Fibroblast of the aortic adventitia (primary cell): ENCODE data around the gene FOXN3. TPM values are rescaled to one million over a fixed set of nuclear protein-coding genes. Genes with fewer than 3 reads are reported as not detected.

Experiments used
- DNase-seq: peaks from one replicate; pipeline ENCODE4 v3.0.0-alpha.2; 2010; ENCODE audit warnings: low read depth
- H3K4me3 ChIP-seq: 2 replicates; pipeline ENCODE4 v1.5.1; 2011; ENCODE audit warnings: low read depth, mild to moderate bottlenecking, control low read depth, low read length, moderate library complexity
- total RNA-seq: library from RNA; depleted of rRNA; stranded (reverse); fragments of >200 nt; gene quantifications from 2 replicates; pipeline ENCODE4 v1.2.3, GENCODE V29; 2012; ENCODE audit warnings: low replicate concordance
- TF ChIP-seq, protein P1 (sequence below): IDR thresholded peaks from 2 replicates; pipeline ENCODE4 v1.5.1; 2011; ENCODE audit warnings: mild to moderate bottlenecking, low read length, control low read depth, inconsistent platforms; ENCODE audit not compliant: insufficient read depth

Gene FOXN3
- total RNA-seq, 1 donor, result 35.3 TPM

DNA sequence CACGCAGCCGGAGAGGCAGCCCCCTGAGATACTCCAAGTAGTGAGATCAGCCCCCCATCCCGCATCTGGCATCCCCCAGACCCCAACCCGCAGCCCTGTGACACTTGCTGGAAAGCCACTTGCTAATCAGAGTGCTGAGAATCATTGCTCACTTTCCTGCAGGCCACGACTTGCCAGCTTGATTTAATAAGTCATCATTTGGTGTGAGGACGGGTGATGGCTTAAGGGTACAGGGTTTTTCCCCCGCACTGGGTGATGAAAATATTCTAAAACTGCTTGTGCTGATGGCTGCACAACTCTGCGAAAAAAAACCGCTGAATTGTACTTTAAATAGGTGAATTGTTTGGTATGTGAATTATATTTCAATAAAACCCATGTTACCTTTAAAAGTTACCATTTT lies 171.2 kb downstream of the FOXN3 start:
- no peak overlapping the region for H3K4me3 ChIP-seq
- DNase-seq, result no peak
- TF ChIP-seq, protein P1, sequence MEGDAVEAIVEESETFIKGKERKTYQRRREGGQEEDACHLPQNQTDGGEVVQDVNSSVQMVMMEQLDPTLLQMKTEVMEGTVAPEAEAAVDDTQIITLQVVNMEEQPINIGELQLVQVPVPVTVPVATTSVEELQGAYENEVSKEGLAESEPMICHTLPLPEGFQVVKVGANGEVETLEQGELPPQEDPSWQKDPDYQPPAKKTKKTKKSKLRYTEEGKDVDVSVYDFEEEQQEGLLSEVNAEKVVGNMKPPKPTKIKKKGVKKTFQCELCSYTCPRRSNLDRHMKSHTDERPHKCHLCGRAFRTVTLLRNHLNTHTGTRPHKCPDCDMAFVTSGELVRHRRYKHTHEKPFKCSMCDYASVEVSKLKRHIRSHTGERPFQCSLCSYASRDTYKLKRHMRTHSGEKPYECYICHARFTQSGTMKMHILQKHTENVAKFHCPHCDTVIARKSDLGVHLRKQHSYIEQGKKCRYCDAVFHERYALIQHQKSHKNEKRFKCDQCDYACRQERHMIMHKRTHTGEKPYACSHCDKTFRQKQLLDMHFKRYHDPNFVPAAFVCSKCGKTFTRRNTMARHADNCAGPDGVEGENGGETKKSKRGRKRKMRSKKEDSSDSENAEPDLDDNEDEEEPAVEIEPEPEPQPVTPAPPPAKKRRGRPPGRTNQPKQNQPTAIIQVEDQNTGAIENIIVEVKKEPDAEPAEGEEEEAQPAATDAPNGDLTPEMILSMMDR, result no peak

DNA sequence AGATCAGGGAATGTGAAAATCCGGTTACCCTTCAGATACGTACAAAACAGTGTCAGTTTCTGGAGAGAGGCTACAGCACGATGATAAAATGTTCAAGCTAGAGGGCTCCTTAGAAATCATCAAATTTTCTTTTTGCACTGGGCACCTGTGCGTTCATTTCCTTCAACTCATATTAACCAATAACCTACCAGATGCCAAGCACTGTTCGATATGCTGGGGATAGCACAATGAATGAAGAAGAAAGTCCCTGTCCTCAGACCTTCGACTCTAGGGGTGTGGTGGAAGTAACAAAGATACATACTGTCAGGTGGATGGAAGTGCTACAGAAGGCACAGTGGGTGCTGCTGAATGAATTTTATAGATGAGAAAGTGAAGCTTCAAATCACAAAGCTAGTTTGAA lies 172.3 kb downstream of the FOXN3 start:
- DNase-seq, result no peak
- H3K4me3 ChIP-seq, result no peak overlapping the region
- TF ChIP-seq, protein P1, result no peak

DNA sequence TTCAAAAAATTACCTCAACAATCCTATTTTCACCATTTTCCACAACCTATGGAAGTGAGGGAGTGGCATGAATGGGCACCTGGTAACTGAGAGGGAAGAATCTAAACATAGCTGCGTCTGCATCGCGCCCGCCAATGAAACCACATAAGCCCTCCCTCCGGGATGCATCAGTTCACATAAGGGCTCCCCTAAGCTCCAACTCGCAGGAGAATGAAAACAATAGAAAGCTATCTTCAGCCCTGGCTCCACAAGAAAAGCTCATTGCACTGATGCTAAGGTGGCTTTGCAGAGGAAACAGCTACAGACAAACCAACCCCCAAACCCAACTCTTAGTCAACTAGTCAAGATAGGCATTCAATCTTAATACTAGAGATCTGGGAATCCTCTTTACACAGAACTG lies 173.3 kb downstream of the FOXN3 start:
- TF ChIP-seq, protein P1, result no peak
- no peak overlapping the region for H3K4me3 ChIP-seq
- no peak for DNase-seq

DNA sequence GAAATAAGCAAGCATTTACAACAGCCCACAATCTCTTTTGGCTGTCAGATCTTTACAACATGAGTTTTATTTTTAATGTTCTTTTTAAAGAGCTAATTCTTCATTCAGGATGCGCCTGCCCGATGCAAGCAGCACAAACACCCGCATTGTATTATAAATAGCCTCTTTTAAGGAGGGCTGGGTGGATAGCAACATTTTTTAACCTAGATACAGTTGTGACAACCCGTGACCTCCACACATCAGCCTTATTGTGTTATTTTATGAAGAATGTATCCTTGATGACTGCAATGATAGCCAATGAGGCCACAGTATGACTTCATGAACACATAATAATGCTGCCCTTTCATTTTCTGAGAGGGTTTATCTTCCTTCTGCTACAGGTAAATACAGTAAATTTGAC lies 173.7 kb downstream of the FOXN3 start:
- no peak overlapping the region for H3K4me3 ChIP-seq
- no peak for DNase-seq
- TF ChIP-seq, protein P1, result no peak

DNA sequence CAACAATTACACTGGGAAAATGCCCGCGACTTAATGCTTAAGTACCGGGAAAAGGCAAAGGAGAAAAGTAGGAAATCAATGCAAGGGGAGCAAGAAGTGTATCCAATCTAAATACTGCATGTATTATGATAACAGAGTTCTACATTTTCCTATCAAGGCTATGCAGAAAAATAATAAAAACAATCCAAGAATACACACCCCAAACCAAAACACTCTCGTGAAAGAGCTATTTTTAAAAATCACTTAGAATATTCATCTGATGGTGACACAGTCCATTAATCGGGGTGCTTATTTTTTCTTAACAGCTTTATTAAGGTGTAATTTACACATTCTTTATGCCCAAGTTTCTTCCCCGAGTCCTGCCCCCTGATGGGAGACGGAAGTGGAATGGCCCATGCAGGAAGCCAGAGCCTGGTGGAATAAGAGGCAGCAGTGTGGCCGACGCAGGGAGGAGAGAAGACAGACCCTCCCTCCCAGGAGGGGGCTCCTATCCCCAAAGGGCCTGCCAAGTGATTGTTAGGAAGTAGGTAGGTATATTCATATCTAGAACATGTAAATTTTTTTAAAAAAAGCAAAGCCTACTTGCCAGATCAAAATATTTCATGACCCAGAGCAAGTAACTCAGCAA lies 174.3 kb downstream of the FOXN3 start:
- peak; percentile 9 for DNase-seq
- TF ChIP-seq, protein P1, result no peak
- H3K4me3 ChIP-seq, result no peak overlapping the region

DNA sequence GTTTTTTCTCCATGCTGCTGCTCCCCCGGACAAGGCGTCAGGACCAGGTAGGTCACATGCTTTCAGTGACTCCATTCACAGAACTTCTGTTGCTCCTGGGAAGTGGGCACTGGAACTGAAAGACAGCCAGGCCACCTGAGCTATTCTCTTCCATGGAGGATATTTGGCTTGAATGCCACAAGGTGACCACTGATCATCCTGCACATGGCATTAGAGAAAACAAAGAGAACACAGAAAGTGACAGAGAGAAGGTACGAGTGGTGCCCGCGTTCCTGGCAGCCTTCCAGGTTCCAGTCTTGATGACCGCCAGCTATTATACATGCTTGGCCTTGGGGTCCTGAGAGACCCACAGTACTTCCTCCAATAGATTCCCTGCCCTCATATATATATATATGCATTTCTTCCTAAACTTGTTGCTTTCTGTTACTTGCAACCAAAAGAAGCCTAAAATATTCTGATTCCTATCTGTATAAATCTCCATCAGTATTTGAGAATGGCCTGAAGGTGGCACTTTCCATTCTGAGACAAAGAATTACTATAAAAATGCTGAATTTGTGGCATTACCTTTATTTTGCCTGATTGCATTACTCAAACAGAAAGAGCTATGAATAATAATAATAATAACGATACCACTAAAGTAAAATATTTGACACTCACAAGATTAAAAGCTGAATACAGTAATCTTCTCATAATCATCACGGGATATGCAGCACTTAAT lies 174.9 kb downstream of the FOXN3 start:
- H3K4me3 ChIP-seq, result no peak overlapping the region
- DNase-seq, result no peak
- TF ChIP-seq, protein P1, result no peak
